Gastroesophageal sphincter (tissue), 4 donors: ENCODE data around the gene ID3. TPM values are rescaled to one million over a fixed set of nuclear protein-coding genes. Genes with fewer than 3 reads are reported as not detected.

Experiments used
- ATAC-seq: fragments of 150-250 bp; one replicate; pipeline ENCODE4 v1.9.1; 2016; ENCODE audit warnings: mild to moderate bottlenecking, moderate library complexity
- H3K27ac ChIP-seq, 4 donors: fragments of 200-600 bp; sonication (generic) in 3 of 4; 1 replicate in 3 of 4; 2 replicates in 1 of 4; pipeline ENCODE4 v1.5.1; 2016 to 2019
- H3K27me3 ChIP-seq: fragments of 200-600 bp; sonication (generic); one replicate; pipeline ENCODE4 v1.5.1; 2019
- H3K36me3 ChIP-seq, 2 donors: fragments of 200-600 bp; sonication (generic); one replicate each; pipeline ENCODE4 v1.5.1; 2019; ENCODE audit warnings: control low read depth in 1 of 2
- H3K4me1 ChIP-seq, 3 donors: fragments of 200-600 bp; sonication (generic); 1 replicate in 2 of 3; 2 replicates in 1 of 3; pipeline ENCODE4 v1.5.1; 2016 to 2019; ENCODE audit warnings: control low read depth in 2 of 3
- H3K4me3 ChIP-seq, 2 donors: fragments of 200-600 bp; sonication (generic); one replicate each; pipeline ENCODE4 v1.5.1; 2019; ENCODE audit warnings: mild to moderate bottlenecking in 1 of 2, moderate library complexity in 1 of 2
- H3K9me3 ChIP-seq, 3 donors: fragments of 200-600 bp; sonication (generic); one replicate each; pipeline ENCODE4 v1.5.1; 2017 to 2019; ENCODE audit warnings: control low read depth in 2 of 3
- EP300 ChIP-seq: sonication (generic); formaldehyde crosslinking; IDR thresholded peaks from one replicate; pipeline ENCODE4 v1.6.1; 2017; ENCODE audit warnings: antibody characterized with exemption, mild to moderate bottlenecking
- POLR2A ChIP-seq, 2 donors: fragments of 450-650 bp; IDR thresholded peaks; one replicate each; pipeline ENCODE4 v1.6.1; 2017; ENCODE audit warnings: antibody characterized with exemption in 2 of 2, mild to moderate bottlenecking in 2 of 2, moderate library complexity in 1 of 2
- POLR2AphosphoS5 ChIP-seq: sonication (generic); formaldehyde crosslinking; IDR thresholded peaks from one replicate; pipeline ENCODE4 v1.6.1; 2017; ENCODE audit warnings: antibody characterized with exemption
- WGBS, 2 donors: methylation state at CpG; one replicate each; pipeline ENCODE4 v1.1.5; 2018; ENCODE audit warnings: low coverage in 1 of 2; 5-methylcytosine and 5-hydroxymethylcytosine counted together
- total RNA-seq, 4 donors: library from RNA; depleted of rRNA; stranded (reverse); fragments of >200 nt; gene quantifications; one replicate each; pipeline ENCODE4 v1.1.0, GENCODE V29; 2016
- TF ChIP-seq, protein P1 (sequence below), 4 experiments: fragments of 200-600 bp in 2 of 4; fragments of 450-650 bp in 2 of 4; sonication (generic) in 1 of 4; IDR thresholded peaks; one replicate each; pipeline ENCODE4 v1.5.1; 2017 to 2019; ENCODE audit warnings: antibody characterized with exemption in 4 of 4, mild to moderate bottlenecking in 2 of 4, moderate library complexity in 2 of 4

The ID3 gene
- total RNA-seq, 4 donors from 2014 or later = 144 to 270 (median 221) TPM

DNA sequence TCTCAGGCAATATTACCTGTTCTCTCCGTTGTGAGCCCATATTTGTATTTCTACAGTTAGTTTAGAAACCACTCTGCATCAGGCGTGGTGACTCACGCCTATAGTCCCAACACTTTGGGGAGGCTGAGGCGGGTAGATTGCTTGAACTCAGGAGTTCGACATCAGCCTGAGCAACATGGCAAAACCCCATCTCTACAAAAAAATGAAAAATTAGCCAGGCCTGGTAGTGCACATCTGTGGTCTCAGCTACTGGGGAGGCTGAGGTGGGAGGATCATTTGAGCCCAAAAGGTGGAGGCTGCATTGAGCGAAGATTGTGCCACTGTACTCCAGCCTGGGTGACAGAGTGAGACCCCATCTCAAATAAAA is 19.7 kb upstream of the ID3 start:
- no peaks in the 10 kb centered on the region for H3K36me3 ChIP-seq
- TF ChIP-seq POLR2A (IDR thresholded peaks at IDR 0.05) (no peak), POLR2AphosphoS5 (no peak), EP300 (no peak)
- TF ChIP-seq, protein P1, sequence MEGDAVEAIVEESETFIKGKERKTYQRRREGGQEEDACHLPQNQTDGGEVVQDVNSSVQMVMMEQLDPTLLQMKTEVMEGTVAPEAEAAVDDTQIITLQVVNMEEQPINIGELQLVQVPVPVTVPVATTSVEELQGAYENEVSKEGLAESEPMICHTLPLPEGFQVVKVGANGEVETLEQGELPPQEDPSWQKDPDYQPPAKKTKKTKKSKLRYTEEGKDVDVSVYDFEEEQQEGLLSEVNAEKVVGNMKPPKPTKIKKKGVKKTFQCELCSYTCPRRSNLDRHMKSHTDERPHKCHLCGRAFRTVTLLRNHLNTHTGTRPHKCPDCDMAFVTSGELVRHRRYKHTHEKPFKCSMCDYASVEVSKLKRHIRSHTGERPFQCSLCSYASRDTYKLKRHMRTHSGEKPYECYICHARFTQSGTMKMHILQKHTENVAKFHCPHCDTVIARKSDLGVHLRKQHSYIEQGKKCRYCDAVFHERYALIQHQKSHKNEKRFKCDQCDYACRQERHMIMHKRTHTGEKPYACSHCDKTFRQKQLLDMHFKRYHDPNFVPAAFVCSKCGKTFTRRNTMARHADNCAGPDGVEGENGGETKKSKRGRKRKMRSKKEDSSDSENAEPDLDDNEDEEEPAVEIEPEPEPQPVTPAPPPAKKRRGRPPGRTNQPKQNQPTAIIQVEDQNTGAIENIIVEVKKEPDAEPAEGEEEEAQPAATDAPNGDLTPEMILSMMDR (IDR thresholded peaks at IDR 0.05) = no peak
- H3K4me3 ChIP-seq = no peak overlapping the region
- H3K9me3 ChIP-seq = no peaks in the 10 kb centered on the region
- H3K4me1 ChIP-seq = peaks cover 12 to 43% (median 23%) of the 10 kb centered on the region in 3 donors
- WGBS, 2 donors = 88 to 89% methylated on average over 3 of the region's 6 CpGs
- no peaks in the 10 kb centered on the region for H3K27me3 ChIP-seq
- no peak for ATAC-seq
- H3K27ac ChIP-seq = peak overlapping the region in 3 of 4 donors; percentile 86 to 88 (median 87)

DNA sequence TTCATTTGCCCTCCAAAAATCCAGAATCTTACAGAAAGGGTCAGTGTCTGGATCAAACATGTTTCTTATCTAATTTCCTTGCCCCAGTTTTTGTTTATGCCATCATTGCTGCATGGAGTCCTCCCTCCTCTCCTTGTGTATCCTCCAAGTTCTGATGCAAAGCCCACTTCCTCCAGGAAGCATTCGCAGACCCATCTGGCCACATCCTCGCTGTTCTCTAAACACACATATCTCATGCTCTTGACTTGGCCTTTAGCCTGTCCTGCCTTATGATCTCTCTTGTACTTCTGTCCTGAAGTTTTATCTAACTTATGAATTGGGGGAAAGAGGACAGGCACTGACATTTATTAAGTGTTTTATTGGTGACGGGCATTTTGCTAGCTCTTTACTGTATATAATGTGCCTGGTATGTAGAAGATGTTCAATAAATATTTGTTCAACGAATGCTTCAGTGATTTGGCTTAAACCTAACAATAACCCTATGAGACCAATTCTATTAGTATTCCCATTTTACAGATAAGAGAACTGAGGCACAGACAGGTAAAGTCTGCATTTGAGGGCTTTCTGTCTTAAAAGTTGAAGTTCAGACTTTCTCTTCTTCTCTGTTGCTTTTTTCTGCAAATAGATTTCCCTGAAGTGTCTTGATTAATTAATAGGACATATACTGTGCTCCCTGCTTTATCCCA is 19.2 kb upstream of the ID3 start:
- TF ChIP-seq EP300 (no peak), POLR2AphosphoS5 (no peak), POLR2A (IDR thresholded peaks at IDR 0.05) (no peak)
- TF ChIP-seq, protein P1 (IDR thresholded peaks at IDR 0.05) = no peak

DNA sequence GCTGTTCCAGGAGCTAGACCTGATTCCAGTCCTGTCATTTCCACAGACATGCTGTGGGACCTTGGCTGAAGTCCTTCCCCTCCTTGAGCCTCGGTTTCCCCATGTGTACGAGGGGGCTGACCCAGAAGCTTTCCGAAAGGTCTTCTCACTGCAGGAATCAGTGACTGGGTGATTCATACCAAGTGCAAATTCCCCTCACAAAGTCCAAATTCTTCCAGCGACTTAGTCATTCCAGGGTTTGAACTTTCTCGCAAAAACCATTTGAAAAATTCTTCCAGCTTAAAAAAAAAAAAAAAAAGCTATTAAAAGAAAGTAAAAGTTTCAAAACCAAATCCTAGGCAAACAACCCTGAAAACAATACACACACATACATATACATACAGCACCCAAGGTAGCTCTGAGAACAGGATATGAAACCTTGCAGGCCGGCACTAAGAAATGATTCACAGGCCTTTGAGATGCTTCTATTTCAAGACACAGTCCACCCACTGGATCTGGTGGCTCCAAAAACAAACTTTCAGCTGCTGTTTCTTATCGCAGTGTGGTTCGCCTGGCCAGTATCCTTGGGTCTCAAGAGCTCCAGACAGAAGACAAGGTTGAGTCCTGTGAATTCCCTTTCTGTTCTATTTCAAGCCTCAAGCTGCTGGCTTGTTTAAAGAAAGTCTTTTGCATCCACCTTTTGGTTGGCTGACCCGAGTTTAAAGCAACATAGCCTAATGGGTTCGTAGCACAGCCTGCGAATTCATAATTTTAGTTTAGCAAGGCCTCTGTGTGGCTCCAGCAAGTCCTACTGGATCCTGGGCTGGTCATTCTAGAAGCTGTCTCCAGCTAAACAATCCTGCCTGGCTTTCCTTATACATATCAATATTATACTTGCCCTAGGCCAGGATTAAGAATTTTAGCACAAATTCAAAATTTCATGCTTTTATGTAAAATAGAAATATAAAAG is 18.0 kb upstream of the ID3 start:
- ATAC-seq = peak; percentile 62
- WGBS, 2 donors = 5 to 7% methylated on average over 6 to 8 of the region's 11 CpGs
- peak overlapping the region; percentile 86 to 95 (median 88) for H3K27ac ChIP-seq
- H3K36me3 ChIP-seq = no peaks in the 10 kb centered on the region
- H3K4me3 ChIP-seq = peak overlapping the region; percentile 18 to 31
- TF ChIP-seq, protein P1 (IDR thresholded peaks at IDR 0.05) = no peak
- peak; percentile 39 for TF ChIP-seq POLR2AphosphoS5
- TF ChIP-seq POLR2A (IDR thresholded peaks at IDR 0.05) = peak; percentile 15 to 22
- no peak for TF ChIP-seq EP300
- H3K27me3 ChIP-seq = no peaks in the 10 kb centered on the region
- no peaks in the 10 kb centered on the region for H3K9me3 ChIP-seq
- peaks cover 12 to 43% (median 23%) of the 10 kb centered on the region in 3 donors for H3K4me1 ChIP-seq

More for the DNA sequence above, 19.2 kb upstream of the ID3 start:
- Histone ChIP-seq H3K4me1 (peaks cover 12 to 43% (median 23%) of the 10 kb centered on the region in 3 donors), H3K4me3 (no peak overlapping the region), H3K36me3 (no peaks in the 10 kb centered on the region), H3K27me3 (no peaks in the 10 kb centered on the region), H3K9me3 (no peaks in the 10 kb centered on the region), H3K27ac (peak overlapping the region; percentile 86 to 95 (median 88))
- WGBS, 2 donors = 62 to 68% methylated on average over 4 of the region's 4 CpGs
- ATAC-seq = no peak

DNA sequence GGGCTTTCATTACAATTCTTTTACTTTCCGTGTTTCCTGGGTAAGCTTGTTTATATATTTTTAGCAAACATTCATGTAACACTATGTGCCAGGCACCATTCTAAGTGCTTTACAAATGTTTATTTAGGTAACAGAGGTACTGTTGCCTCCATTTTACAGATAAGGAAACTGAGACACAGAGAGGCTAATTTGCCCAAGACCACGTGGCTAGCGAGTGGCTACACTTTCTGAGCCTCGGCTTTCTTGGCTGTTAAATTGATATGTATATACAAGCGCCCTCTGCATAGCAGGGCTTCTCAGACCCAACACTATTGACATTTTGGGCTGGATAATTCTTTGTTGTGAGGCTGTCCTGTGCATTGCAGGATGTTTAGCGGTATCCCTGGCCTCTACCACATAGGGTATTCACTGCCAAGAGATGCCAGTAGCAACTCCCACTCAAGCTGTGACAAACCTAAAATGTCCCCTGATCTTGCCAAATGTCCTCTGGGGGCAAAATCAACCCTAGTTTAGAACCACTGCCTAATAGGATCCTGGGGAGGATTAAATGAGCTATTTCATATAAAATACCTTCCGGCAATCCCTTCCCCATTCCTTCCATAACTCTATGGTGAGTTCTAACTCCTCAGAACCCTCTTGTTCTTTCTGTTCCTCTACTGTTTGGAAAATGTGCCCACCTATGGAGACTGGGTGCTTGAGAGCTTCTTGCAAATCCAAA is 17.2 kb upstream of the ID3 start:
- H3K4me3 ChIP-seq = peak overlapping the region; percentile 18 to 31
- H3K4me1 ChIP-seq = peaks cover 12 to 43% (median 23%) of the 10 kb centered on the region in 3 donors
- WGBS, 2 donors = 50 to 51% methylated on average over 6 of the region's 7 CpGs
- no peaks in the 10 kb centered on the region for H3K27me3 ChIP-seq
- no peaks in the 10 kb centered on the region for H3K9me3 ChIP-seq
- peak; percentile 19 for ATAC-seq
- TF ChIP-seq POLR2AphosphoS5 (no peak), POLR2A (IDR thresholded peaks at IDR 0.05) (no peak), EP300 (no peak)
- TF ChIP-seq, protein P1 (IDR thresholded peaks at IDR 0.05) = no peak
- peak overlapping the region; percentile 86 to 95 (median 88) for H3K27ac ChIP-seq
- no peaks in the 10 kb centered on the region for H3K36me3 ChIP-seq
